HepG2 (cell line): ENCODE results near the gene TSC22D3. TPM values are rescaled to one million over a fixed set of nuclear protein-coding genes. Genes with fewer than 3 reads are reported as not detected.

Source experiments
- AGO2 ChIP-seq: fragments of 200-400 bp; formaldehyde crosslinking; optimal IDR thresholded peaks from 2 replicates; pipeline ENCODE3; 2017; ENCODE audit warnings: mild to moderate bottlenecking, low read depth, low read length, moderate library complexity
- CC2D1A ChIP-seq: sonication (generic); formaldehyde crosslinking; IDR thresholded peaks from 2 replicates; pipeline ENCODE4 v1.8.1; 2023; ENCODE audit warnings: mild to moderate bottlenecking, missing genetic modification reagents
- CEBPB ChIP-seq: IDR thresholded peaks from 2 replicates; pipeline ENCODE4 v1.6.1; 2011; ENCODE audit warnings: low read depth, low read length, improper control_type of control experiment, borderline replicate concordance
- ELF3 ChIP-seq: IDR thresholded peaks from 2 replicates; pipeline ENCODE4 v1.6.1; 2016; ENCODE audit warnings: missing genetic modification reagents, missing compliant biosample characterization
- HIC2 ChIP-seq: sonication (generic); formaldehyde crosslinking; IDR thresholded peaks from 2 replicates; pipeline ENCODE4 v1.9.0; 2022; ENCODE audit warnings: low read depth, missing genetic modification reagents
- HOXA7 ChIP-seq: sonication (generic); formaldehyde crosslinking; IDR thresholded peaks from 2 replicates; pipeline ENCODE4 v1.8.1; 2022; ENCODE audit warnings: mild to moderate bottlenecking, missing genetic modification reagents, moderate library complexity
- MED13 ChIP-seq: sonication (generic); formaldehyde crosslinking; IDR thresholded peaks from 2 replicates; pipeline ENCODE4 v1.5.0; 2020; ENCODE audit warnings: missing genetic modification reagents
- NR2C2 ChIP-seq: sonication (generic); formaldehyde crosslinking; IDR thresholded peaks from 2 replicates; pipeline ENCODE4 v1.4.0; 2020; ENCODE audit warnings: missing genetic modification reagents, mild to moderate bottlenecking, moderate library complexity, borderline replicate concordance
- PAXIP1 ChIP-seq: sonication (generic); formaldehyde crosslinking; conservative IDR thresholded peaks from 2 replicates; pipeline ENCODE4 v1.4.0; 2020; ENCODE audit warnings: mild to moderate bottlenecking, missing genetic modification reagents, moderate library complexity
- SMC3 ChIP-seq: IDR thresholded peaks from 2 replicates; pipeline ENCODE4 v1.6.1; 2011; ENCODE audit warnings: low read length, improper control_type of control experiment
- SRF ChIP-seq: IDR thresholded peaks from 2 replicates; pipeline ENCODE4 v1.6.1; 2011; ENCODE audit warnings: mild to moderate bottlenecking, low read depth, low read length, moderate library complexity
- STAT5B ChIP-seq: sonication (generic); formaldehyde crosslinking; IDR thresholded peaks from 2 replicates; pipeline ENCODE4 v1.4.0; 2020; ENCODE audit warnings: missing genetic modification reagents
- TFAP4 ChIP-seq: sonication (generic); IDR thresholded peaks from 2 replicates; pipeline ENCODE4 v1.6.1; 2016; ENCODE audit warnings: low read depth, borderline replicate concordance
- ZFP1 ChIP-seq: IDR thresholded peaks from 2 replicates; pipeline ENCODE4 v1.6.1; 2016
- ZNF574 ChIP-seq: sonication (generic); formaldehyde crosslinking; IDR thresholded peaks from 2 replicates; pipeline ENCODE4 v1.4.0; 2020; ENCODE audit warnings: missing genetic modification reagents
- polyA plus RNA-seq, 8 experiments: library from polyadenylated mRNA; depleted of rRNA in 3 of 8; stranded (reverse) in 7 of 8; unstranded in 1 of 8; fragments of >200 nt; fragmentation: Illumina TruSeq in 4 of 8; extraction: Trizol in 4 of 8; gene quantifications; 2 replicates each; pipeline versions ENCODE4 v1.2.1 to v1.2.3, GENCODE V29; 2011 to 2016; ENCODE audit warnings: low read depth in 4 of 8, missing spikeins in 1 of 8, mixed read lengths in 1 of 8; ENCODE audit not compliant: insufficient read depth in 1 of 8
- total RNA-seq, 5 experiments: library from RNA; depleted of rRNA; stranded (reverse); fragments of >200 nt; fragmentation: Illumina TruSeq; extraction: Trizol; gene quantifications; 2 replicates each; pipeline ENCODE4 v1.2.3, GENCODE V29; 2016; ENCODE audit warnings: low read depth in 1 of 5
- TF ChIP-seq, protein P1 (sequence below): sonication (generic); formaldehyde crosslinking; IDR thresholded peaks from 2 replicates; pipeline ENCODE4 v1.5.0; 2020; ENCODE audit warnings: mild to moderate bottlenecking, missing genetic modification reagents, moderate library complexity
- TF ChIP-seq, protein P2 (sequence below): sonication (generic); formaldehyde crosslinking; IDR thresholded peaks from 2 replicates; pipeline ENCODE4 v1.5.0; 2020; ENCODE audit warnings: mild to moderate bottlenecking, missing genetic modification reagents, borderline replicate concordance

Gene TSC22D3
- total and polyA plus RNA-seq, 2 of the 13 experiments (the other 11 are each of a cell fraction or from before 2014, with no cell fraction given): 0.82 to 1.5 TPM

GRCh38 chrX:107718156-107718621, 57.4 kb downstream of the TSC22D3 start (continued):
- TF ChIP-seq AGO2 (no peak), STAT5B (CRISPR knock-in tag) (no peak), ELF3 (CRISPR knock-in tag) (no peak), HIC2 (CRISPR knock-in tag) (no peak), SMC3 (peak; percentile 64), HOXA7 (CRISPR knock-in tag) (no peak), CEBPB (peak; percentile 76; the same call in 1 of the 2 replicates), MED13 (CRISPR knock-in tag) (no peak), ZFP1 (CRISPR knock-in tag) (no peak), ZNF574 (CRISPR knock-in tag) (no peak), TFAP4 (no peak), PAXIP1 (CRISPR knock-in tag) (no peak), CC2D1A (CRISPR knock-in tag) (no peak), NR2C2 (CRISPR knock-in tag) (no peak), SRF (no peak)
- TF ChIP-seq, protein P1, sequence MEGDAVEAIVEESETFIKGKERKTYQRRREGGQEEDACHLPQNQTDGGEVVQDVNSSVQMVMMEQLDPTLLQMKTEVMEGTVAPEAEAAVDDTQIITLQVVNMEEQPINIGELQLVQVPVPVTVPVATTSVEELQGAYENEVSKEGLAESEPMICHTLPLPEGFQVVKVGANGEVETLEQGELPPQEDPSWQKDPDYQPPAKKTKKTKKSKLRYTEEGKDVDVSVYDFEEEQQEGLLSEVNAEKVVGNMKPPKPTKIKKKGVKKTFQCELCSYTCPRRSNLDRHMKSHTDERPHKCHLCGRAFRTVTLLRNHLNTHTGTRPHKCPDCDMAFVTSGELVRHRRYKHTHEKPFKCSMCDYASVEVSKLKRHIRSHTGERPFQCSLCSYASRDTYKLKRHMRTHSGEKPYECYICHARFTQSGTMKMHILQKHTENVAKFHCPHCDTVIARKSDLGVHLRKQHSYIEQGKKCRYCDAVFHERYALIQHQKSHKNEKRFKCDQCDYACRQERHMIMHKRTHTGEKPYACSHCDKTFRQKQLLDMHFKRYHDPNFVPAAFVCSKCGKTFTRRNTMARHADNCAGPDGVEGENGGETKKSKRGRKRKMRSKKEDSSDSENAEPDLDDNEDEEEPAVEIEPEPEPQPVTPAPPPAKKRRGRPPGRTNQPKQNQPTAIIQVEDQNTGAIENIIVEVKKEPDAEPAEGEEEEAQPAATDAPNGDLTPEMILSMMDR: peak; percentile 63
- TF ChIP-seq, protein P2, sequence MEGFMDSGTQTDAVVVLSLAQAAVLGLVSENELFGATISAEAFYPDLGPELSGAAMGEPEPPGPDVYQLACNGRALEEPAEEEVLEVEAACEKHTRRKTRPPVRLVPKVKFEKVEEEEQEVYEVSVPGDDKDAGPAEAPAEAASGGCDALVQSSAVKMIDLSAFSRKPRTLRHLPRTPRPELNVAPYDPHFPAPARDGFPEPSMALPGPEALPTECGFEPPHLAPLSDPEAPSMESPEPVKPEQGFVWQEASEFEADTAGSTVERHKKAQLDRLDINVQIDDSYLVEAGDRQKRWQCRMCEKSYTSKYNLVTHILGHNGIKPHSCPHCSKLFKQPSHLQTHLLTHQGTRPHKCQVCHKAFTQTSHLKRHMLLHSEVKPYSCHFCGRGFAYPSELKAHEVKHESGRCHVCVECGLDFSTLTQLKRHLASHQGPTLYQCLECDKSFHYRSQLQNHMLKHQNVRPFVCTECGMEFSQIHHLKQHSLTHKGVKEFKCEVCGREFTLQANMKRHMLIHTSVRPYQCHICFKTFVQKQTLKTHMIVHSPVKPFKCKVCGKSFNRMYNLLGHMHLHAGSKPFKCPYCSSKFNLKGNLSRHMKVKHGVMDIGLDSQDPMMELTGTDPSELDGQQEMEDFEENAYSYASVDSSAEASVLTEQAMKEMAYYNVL: no peak
